MV-4-11 (cell line): ENCODE data around the gene KCNH8.
"Not testable (repeated sequence)": the region's sequence is repeated elsewhere in the genome, so short reads cannot be mapped to it uniquely, and the experiment has no call there.

Experiments used
- DNase-seq: peaks from one replicate; lab custom pipeline; 2025; lab: John Stamatoyannopoulos, UW

The KCNH8 gene

GRCh38 chr3:19183584-19183983 lies 35.3 kb downstream of the KCNH8 start:
- DNase-seq: no peak

- no peak for DNase-seq
Observed at GRCh38 chr3:19190126-19190525, 41.8 kb downstream of the KCNH8 start.

GRCh38 chr3:19190602-19191001 lies 42.3 kb downstream of the KCNH8 start:
- DNase-seq: peak; percentile 51

- DNase-seq: no peak
Observed at GRCh38 chr3:19199131-19199530, 50.8 kb downstream of the KCNH8 start.

- no peak for DNase-seq
Observed at GRCh38 chr3:19202303-19202702, 54.0 kb downstream of the KCNH8 start.

- DNase-seq: no peak
Observed at GRCh38 chr3:19202754-19203153, 54.4 kb downstream of the KCNH8 start.

GRCh38 chr3:19206540-19206939 lies 58.2 kb downstream of the KCNH8 start:
- no peak for DNase-seq

- peak; percentile 33 for DNase-seq
Observed at GRCh38 chr3:19213603-19214220, 65.4 kb downstream of the KCNH8 start.

GRCh38 chr3:19215427-19215826 lies 67.1 kb downstream of the KCNH8 start:
- DNase-seq: no peak

GRCh38 chr3:19216669-19217337 lies 68.5 kb downstream of the KCNH8 start:
- DNase-seq: no peak

- DNase-seq: no peak
Observed at GRCh38 chr3:19220311-19220710, 72.0 kb downstream of the KCNH8 start.

- no peak for DNase-seq
Observed at GRCh38 chr3:19221081-19221480, 72.8 kb downstream of the KCNH8 start.

GRCh38 chr3:19226479-19226878 lies 78.2 kb downstream of the KCNH8 start:
- no peak for DNase-seq

- DNase-seq: no peak
Observed at GRCh38 chr3:19228167-19228566, 79.9 kb downstream of the KCNH8 start.

GRCh38 chr3:19229086-19229485 lies 80.8 kb downstream of the KCNH8 start:
- DNase-seq: no peak

- DNase-seq: peak; percentile 53
Observed at GRCh38 chr3:19229881-19230280, 81.6 kb downstream of the KCNH8 start.

GRCh38 chr3:19231792-19232461 lies 83.6 kb downstream of the KCNH8 start:
- no peak for DNase-seq

- no peak for DNase-seq
Observed at GRCh38 chr3:19232566-19232965, 84.3 kb downstream of the KCNH8 start.

- not testable (repeated sequence) for DNase-seq
Observed at GRCh38 chr3:19233882-19234784, 85.8 kb downstream of the KCNH8 start.

- DNase-seq: no peak
Observed at GRCh38 chr3:19248143-19248542, 99.8 kb downstream of the KCNH8 start.

GRCh38 chr3:19248767-19249166 lies 100.5 kb downstream of the KCNH8 start:
- no peak for DNase-seq

- no peak for DNase-seq
Observed at GRCh38 chr3:19250959-19251610, 102.8 kb downstream of the KCNH8 start.
